Stimulated activated naive CD4-positive, alpha-beta T cell treated with Interleukin-2 at 50 U/mL for 16 hours (primary cell): ENCODE data around the gene FAM222A.
A peak's percentile ranks its signal among the peaks of the same experiment; 100 is the strongest.

Source experiments
- DNase-seq: peaks from one replicate; lab custom pipeline; 2025; lab: John Stamatoyannopoulos, UW

FAM222A gene

DNA sequence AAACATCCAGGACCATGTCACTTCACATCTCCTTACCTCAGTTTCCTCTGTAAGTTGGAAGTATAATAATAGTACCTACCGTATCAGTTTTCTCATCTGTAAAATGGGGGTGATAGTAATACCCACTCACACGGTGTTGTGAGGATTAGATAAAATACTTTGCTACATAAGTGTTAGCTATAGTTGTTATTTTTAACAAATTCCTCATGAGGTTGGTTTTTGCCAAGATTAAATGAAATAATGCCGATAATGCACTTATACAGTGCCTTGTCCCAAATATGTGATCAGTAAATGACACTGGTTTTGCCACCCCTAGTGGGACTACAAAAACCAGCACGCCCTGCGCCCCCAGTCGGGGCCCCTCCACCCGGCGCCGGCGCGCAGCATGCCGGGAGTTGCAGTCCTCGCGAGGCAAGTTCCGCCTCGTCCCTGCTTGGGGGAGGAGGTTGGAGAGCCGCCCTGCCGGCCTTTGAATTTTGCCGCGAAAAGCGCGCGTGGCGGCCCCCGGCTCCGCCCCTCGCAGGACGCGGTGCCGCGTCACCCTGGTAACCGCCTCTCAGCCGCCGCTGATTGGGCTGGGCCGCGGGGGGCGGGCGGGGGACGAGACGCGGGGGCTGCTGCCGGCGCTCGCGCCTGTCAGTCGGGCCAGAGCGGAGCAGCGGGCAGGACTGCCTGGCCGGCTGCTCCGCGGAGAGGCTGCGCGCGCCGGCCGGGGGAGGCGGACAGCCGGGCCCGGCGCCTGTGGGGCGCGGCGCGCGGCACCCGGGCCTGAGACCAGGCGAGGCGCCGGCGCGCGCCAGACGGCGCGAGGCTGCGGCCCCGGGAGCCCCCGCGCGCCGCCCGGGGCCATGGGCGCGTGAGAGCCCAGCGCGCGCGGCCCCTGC lies at the start of gene FAM222A:
Gene FAM222A, plus strand, starts transcription at position 639 of the 884 bp plus-strand sequence. CDS start 30,322 bp downstream, outside the sequence.
- peak; percentile 96 for DNase-seq

DNA sequence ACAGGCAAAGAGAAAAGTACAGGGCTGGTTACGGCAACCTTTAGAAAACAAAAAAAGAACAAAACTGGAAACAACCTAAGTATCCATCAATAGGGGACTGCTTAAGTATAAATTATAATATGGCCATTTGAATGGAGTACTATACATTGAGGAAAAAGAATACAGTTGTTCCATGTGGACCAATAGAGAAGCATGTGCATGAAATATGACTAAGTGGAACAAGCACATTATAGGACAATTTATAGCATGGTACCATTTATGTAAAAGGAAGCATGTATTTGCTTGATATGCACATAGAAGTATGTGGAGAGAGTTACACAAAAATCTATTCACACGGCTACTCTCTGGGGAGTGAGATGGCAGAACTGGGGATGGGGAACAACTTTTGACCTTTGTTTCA lies 49.2 kb upstream of the FAM222A start:
- no peak for DNase-seq

DNA sequence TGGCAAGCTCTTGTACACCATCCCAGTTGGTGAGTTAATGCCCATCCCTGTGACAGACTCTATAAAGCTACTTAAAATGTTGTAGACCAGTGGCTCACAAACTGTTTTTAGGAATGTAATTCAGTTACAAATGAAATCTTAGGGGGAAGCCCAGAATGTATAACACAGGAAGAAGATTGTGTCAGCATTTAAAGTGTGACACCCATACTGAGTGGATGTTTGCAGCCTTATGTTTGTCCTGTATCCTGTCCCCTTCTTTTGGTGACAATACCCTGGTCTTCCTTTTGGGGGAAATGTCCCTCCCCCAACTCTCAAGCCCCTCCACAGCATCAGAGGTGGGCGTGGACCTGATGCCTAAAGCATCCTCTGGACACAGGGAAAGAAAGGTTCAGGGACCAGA lies 47.6 kb upstream of the FAM222A start:
- DNase-seq, result no peak

DNA sequence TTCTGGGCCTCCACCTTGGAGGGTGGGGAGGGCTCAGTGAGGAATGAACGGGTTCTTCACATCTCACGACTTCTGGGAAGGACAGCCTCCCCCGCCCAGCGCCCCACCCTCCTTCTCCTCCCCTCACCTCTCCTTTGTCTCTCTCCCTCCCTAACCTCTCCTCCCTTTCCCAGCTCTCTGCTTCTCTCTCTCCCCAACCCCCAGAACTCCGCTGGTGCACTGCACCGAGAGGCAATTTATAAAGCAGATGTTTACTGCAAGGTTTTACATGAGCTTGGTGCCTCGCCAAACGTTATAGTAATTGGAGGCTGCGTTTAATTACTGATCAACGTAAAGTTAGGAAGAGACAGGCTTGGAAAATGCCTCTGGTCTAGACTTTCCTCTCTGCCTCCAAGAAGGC lies 42.9 kb upstream of the FAM222A start:
- DNase-seq, result no peak

DNA sequence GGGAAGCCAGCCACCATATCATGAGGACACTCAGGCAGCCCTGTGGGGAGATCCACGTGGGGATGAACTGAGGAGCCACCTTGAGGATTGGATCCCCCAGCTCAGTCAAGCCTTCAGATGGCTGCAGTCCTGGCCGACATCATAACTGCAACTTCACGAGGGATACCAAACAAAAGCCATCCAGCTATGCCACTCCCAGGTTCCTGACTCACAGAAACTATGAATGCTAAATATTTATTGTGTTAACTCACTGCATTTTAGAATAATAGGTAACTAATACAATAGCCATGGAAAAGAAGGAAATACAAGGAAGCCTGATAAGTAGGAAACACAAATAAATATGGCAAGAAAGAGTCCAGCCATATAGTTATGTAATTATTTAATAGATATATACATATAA lies 42.1 kb upstream of the FAM222A start:
- no peak for DNase-seq

DNA sequence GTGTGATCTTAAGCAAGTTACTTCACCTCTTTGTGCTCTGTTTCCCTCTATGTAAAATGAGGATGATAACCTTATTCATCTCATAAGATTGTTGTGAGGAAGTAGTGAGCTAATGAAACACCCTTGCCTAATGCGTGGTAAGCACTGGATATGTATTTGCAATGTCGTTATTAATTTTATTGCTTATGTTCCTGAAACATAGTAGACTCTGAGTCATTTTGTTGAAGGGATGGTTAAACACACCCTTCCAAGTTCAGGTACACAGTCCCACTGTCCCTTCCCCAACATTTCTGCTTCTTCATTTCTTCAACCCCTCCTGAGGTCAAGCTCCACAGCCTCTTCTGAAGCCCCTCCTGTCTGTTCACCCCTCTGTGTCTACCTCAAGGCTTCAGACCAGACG lies 40.2 kb upstream of the FAM222A start:
- no peak for DNase-seq

DNA sequence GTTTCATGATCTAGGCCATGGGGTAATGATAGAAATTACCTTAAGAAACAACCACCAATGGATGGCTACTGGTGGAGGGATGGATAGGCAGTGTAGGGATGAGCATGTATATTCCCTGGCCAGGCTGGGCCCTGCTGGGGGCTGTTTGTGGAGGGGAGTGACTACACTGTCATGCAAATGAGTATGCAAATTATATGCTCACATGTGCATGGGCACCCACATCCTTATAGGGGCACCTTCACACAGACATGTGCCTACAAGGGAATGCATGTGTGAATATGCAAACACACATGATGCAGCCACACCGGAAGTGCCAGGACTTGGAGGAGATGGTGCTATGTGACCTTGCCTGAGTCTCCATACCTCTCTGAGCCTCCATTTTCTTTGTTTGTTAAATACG lies 39.7 kb upstream of the FAM222A start:
- DNase-seq, result no peak

DNA sequence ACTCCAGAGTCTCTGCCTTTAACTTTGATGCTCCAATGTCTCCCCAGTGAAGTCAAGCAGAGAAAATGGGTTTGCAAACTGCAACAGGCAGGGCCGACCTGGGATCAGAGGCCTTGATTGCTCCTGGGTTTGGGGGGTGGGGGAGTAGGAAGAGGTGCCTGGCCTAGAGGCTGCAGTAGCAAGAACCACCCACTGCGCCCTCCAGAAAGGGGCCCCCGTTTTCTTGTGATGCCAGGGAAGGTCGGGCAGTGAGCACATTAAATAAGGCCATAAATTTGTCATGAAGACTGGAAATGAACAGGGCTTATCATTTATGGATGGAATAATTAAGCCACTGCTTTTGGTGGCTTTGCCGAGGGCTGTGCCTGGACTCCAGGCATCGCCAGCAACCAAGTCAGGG lies 38.2 kb upstream of the FAM222A start:
- no peak for DNase-seq

DNA sequence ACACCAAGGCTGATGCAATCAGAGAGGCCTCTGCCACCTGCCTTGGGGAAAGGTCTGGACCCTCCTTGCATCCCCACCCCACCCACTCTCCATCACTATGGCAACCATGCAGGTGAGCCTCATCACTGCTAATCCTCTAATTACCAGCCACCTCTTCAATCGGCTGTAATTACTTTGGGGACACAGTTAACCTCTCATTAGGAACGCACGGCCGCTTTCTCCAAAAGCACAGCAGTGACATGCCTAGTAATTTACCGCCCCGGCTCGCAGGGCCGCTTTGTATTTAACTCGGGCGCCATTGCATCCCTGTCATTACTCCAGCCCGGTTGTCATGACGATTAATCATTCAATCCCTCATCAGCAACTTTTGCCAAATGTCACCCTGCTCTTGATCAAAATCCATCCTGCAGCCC lies 36.3 kb upstream of the FAM222A start:
- no peak for DNase-seq

DNA sequence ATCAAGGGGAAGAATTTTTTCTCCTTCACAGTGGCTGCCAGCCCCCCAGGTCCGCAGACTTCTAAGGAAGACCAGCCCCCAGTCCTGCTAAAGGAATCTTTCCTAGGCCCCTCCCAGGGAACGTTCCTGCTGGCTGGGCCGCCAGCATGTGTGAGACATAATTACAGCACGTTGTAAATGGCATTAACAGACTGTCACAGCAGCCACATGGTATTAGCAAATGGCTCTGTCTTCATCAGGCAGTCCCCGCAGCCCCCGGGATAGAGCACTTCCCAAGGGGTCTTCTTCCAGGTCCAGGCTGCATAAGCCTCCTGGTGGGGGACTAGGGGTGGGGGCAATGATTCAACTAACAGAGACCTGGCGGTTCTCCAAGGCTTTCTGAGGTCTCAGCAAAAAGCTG lies 34.9 kb upstream of the FAM222A start:
- DNase-seq, result no peak

DNA sequence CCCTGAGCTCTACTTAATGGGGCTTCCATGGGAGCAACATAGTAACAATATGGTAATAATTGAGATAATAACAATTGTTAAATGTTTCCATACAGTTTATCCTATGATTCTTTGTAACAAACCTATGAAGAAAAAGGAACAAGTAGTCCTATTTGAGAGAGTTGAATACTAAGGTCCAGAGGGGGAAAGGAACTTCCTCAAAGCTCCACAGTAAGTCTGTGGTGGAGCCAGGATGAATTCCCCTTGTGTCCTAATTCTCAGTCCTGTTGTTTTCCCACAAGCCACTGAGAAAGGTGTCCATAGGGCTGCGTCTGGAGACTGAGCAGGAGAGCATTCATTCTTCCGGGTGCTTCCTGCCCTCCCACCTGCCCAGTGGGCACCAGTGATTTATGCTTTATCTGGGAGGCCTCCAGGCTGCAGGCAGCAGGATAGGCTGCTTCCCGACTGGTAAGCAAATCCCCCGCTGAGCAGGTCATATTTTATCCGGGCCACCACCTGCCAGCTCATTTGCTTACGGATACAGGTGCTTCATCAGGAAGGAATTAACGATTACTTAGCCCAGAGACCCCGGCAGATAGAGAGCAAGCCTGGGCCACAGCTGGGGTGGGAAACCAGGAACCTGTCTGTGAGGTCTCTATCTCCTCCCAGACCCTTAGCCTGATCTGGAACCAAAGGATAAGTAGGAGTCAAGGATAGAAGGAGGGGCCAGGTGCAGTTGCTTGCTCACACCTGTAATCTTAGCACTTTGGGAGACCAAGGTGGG lies 33.9 kb upstream of the FAM222A start:
- DNase-seq, result no peak

DNA sequence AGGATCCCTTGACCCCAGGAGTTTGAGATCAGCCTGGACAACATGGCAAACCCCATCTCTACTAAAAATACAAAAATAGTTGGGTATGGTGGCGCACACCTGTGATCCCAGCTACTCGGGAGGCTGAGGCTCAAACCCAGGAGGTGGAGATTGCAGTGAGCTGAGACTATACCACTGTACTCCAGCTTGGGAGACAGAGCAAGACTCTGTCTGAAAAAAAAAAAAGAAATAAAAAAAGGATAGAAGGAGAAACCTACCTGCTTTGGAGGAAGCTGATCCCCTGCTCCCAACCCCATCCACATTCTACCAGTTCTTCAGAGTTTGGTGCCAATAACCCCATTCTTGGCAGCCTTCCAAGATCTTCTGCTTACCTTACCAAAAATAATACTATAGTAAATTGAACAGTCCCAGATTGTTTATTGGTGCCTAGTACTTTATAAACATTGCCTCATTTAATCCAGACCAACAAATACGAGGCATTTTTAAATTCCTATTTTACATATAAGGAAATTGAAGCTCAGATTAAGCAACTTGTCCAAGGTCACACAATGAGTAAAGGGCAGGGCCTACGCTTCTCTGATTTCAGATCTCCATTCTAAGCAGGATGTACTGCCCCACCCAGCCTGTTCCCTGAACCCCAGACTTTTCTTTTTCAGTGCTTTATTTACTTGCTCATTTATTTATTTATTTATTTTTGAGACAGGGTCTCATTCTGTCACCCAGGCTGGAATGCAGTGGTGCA lies 33.2 kb upstream of the FAM222A start:
- DNase-seq, result no peak

DNA sequence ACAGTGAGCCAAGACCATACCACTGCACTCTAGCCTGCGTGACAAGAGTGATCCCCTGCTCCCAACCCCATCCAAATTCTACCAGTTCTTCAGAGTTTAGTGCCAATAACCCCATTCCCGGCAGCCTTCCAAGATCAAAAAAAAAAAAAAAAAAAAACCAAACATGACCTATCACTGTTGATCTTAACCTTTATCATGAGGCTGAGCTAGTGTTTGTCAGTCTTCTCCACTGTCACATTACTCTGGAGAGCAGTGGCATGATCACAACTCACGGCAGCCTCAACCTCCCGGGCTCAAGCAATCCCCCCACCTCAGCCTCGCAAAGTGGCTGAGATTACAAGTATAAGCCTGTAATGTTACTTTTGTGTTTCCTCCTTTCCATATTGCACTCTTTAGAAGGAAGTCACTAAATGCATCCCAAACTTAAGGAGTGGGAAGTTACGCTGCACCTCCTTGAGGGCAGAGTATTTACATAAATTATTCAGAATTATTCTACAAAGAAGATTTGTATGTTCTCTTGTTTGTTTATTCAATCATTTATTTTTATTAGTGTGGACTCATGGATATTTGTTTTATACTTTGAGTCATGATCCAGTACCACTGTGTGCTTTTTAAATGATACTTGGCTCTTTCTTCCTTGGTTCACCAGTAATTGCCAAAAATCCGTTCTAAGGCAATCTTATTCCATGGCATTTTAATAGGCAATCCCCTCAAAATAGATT lies 31.5 kb upstream of the FAM222A start:
- no peak for DNase-seq

DNA sequence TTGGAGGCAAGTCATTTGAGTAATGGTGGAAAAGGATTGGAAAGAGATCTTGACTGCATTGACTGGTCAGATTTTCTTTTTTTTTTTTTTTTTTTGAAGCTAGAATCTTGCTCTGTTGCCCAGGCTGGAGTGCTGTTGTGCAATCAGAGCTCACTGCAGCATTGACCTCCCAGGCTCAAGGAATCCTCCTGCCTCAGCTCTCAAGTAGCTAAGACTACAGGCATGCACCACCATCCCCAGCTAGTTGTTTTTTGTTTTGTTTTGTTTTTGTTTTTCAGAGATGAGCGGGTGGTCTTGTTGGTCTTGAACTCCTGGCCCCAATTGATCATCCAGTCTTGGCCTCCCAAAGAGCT lies 30.9 kb upstream of the FAM222A start:
- DNase-seq, result no peak

DNA sequence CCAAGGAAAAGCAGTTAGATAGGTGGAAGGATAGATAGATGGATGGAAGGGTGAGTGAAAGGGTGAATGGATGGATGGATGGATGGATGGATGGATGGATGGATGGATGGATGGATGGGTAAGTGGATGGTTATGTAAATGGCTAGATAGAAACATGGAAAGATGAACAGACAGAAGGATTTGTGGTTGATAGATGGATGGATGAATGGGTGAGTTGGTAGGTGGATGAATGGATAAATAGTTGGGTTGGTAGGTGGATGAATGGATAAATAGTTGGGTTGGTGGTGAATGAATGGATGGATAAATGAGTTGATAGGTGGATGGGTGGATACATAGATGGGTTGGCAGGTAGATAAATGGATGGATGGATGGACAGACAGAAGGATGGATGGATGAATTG lies 30.3 kb upstream of the FAM222A start:
- DNase-seq, result no peak

DNA sequence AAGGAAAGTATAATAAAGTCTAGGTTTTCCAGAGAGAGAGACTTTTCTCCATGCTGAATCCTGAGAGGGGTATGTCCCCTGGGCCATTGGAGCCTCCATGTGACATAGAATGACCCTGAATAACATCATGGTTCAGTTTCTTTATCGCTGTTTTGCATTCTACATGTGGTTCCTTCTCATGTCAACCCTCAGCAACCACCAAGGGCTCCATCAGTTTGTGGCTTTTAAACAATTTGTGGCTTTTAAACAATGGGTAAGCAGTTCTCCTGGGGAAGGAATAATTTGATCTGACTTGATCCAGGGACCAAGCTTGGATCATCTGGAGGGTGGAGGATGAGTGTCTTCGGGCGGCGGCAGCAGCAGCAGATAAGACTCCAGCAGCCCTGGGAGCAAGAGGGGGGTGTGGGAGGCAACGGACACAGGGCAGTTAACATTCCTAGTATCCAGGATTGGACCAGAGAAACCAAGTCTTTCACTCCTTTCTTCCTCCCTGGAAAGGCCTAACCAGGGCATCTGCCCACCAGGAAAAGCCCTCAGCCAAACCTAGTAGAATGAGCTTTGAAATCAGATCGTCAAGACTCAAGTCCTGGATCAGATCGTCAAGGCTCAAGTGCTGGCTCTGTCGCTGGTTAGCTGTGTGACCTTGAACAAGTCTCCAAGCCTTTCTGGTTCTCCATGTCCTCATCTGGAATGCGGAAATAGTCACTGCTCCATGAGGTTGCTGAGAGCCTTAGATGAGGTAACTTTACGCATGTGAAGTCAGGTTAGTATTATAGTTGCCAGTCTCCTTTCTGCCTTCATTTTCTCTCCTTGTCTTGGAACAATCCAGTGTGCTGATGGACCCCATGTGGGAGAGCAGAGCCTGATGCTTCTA lies 27.8 kb upstream of the FAM222A start:
- DNase-seq, result no peak

DNA sequence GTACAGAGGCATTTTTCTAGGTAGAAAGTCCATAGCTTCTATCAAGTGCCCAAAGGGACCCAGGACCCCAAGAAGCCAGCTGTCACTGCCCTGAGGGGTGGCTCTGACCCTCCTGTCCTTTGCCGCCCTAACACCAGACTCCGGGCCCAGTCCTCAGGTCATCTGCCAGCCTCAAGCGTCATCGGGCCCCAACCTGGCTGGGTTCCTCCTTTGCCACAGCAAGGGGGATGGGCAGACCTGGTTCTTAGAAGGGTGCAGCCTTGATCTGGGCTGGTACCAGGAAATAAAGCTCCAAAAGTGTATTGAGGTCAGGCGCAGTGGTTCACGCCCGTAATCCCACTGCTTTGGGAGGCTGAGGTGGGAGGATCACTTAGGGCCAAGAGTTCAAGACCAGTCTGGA lies 27.1 kb upstream of the FAM222A start:
- no peak for DNase-seq

DNA sequence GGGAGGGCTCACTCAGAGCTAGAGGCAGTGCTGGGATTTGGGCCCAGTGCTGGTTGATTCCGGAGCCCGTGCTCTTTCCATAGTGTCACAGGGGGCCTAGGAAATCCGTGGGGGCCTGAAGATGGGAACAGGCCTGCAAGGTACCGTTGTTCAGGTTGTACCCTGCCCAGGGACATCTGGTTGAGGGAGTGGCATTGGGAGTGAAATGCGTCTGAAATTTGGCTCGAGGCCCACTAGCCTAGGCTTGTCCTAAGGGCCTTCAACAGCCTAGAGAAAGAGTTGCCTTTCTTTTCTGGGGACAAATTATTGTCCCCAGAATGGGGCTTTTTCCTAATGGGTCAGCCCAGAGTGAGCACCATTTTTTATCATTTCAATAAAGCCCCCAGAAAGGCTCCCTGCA lies 26.4 kb upstream of the FAM222A start:
- DNase-seq, result no peak

DNA sequence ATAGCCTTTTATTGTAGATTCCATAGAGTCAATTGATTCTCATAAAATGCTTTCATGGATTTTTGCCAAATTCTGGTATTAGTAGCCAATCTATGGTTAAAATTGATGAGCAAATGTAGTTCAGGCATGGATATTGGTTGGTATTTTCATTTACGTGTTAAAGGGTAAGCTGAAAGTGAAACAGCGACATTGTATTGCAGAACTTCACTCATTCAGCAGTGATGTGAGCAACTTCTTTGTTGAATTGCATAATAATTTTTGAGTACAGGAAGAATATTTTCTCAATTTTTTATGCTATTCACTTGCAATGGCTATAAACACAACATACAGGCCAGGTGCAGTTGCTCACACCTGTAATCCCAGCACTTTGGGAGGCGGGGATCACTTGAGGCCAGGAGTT lies 24.2 kb upstream of the FAM222A start:
- DNase-seq, result no peak

DNA sequence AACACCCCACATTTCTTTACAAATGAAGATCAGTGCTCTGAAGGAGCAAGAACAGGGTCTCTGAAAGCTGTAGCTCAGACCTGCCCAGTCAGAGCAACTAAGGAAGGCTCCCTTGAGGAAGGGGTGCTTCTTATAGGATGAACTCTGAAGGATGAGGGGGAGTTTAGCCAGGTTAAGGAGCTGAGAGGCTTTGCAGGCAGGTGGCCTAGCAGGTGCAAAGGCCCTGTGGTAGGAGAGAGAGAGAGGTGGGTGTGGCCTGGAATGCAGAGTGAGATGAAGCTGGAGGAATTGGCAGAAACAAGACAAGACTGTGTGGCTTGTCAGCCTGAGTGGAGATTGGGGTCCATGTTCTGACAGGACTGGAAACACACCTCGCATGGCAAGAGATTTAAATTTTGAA lies 20.5 kb upstream of the FAM222A start:
- no peak for DNase-seq
